DND-41 (cell line): Measurements from ENCODE around the gene CLUH.

Experiments used
- EZH2 ChIP-seq: IDR thresholded peaks from 3 replicates; pipeline ENCODE4 v1.6.1; 2012; ENCODE audit warnings: borderline replicate concordance, low read depth, mild to moderate bottlenecking, moderate library complexity, low read length, inconsistent platforms; ENCODE audit not compliant: severe bottlenecking
- TF ChIP-seq, protein P1 (sequence below): IDR thresholded peaks from 2 replicates; pipeline ENCODE4 v1.5.1; 2012; ENCODE audit warnings: borderline replicate concordance, low read length, moderate library complexity, mild to moderate bottlenecking; ENCODE audit not compliant: poor library complexity, severe bottlenecking; ENCODE audit errors: extremely low read depth

DNA sequence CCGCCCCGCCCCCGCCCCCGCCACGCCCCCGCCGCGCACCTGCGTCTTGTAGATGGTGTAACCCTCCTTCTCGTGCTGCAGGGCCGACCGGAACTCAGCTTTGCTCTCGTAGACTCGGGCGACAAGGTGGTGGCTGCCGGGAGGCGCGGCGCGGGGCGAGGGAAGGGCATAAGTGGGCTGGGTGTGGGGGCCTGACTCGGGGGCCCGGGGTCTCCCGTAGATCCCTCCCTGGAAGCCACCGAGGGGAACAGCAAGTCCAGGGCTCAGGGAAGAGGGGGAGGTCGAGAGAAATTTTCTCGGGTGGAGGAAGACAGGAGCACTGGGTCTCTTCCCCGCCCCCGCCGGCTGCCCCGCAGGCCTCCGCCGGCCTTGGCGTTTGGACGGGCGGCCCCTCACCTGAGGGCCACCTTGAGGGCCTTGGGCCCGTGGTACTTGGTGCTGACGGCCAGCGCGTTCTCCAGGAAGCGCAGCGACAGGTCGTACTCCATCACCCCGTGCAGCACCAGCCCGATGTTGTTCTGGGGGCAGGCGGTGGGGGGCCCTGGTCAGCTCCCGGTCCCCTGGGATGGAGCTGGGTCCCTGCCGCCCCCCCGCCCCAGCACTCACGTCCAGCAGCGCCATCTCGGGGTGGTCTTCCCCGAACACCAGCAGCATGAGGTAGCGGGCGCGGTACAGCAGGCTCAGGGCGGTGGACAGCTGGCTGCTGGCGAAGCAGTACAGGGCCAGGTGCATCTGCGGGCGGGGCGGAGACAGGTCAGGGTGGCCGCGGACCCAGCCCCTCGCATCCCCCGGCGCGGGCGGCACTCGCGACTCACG is 19.4 kb downstream of the CLUH start:
- TF ChIP-seq, protein P1, sequence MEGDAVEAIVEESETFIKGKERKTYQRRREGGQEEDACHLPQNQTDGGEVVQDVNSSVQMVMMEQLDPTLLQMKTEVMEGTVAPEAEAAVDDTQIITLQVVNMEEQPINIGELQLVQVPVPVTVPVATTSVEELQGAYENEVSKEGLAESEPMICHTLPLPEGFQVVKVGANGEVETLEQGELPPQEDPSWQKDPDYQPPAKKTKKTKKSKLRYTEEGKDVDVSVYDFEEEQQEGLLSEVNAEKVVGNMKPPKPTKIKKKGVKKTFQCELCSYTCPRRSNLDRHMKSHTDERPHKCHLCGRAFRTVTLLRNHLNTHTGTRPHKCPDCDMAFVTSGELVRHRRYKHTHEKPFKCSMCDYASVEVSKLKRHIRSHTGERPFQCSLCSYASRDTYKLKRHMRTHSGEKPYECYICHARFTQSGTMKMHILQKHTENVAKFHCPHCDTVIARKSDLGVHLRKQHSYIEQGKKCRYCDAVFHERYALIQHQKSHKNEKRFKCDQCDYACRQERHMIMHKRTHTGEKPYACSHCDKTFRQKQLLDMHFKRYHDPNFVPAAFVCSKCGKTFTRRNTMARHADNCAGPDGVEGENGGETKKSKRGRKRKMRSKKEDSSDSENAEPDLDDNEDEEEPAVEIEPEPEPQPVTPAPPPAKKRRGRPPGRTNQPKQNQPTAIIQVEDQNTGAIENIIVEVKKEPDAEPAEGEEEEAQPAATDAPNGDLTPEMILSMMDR = no peak
- no peak for TF ChIP-seq EZH2
